ENCODE data around the gene MANEA.
A peak's percentile ranks its signal among the peaks of the same experiment; 100 is the strongest.
"Not testable (repeated sequence)": the region's sequence is repeated elsewhere in the genome, so short reads cannot be mapped to it uniquely, and the experiment has no call there.

MANEA gene, protein sequence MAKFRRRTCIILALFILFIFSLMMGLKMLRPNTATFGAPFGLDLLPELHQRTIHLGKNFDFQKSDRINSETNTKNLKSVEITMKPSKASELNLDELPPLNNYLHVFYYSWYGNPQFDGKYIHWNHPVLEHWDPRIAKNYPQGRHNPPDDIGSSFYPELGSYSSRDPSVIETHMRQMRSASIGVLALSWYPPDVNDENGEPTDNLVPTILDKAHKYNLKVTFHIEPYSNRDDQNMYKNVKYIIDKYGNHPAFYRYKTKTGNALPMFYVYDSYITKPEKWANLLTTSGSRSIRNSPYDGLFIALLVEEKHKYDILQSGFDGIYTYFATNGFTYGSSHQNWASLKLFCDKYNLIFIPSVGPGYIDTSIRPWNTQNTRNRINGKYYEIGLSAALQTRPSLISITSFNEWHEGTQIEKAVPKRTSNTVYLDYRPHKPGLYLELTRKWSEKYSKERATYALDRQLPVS

DNA sequence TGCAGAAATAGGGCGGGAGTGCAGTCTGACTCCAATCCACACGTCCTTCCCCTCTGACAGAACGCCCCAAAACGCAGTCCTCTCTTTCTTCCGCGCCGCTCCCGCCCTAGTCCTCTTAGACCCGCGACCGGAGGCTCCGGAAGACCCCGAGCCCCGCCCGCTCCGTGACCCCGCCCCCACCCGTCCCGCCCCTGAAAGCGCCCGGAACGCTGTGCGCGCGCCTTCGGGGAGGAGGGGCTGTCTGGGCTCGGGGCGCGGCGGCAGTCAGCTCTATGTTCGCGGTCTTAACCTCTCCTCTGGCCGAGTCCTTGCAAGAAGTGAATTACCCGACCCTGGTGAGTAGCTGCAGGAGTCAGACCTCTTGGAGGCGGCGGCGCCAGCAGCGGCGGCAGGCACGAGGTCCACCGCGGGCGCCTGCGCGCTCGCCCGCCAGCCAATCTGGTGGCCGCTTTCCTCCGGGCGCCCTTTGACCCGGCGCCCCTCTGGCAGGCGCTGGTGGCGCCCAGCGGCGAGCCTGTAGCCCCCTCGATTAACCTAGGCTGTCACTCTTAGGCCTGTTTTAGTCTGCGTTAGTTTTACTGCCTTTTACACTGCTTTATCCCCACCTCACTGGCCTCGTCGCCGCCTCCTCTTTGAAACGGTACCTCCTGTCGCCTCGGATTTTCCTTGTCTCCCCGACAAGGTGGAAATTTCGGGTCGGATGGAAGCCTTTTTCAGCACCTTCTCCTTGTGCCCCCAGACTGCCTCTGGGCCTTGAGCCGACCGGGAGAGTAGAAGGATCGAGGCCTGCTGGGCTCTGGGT is at the start of gene MANEA:
Gene MANEA (plus strand): TSS at position 232 of the 802 bp plus-strand sequence. CDS start 8,905 bp downstream, outside the sequence.
- peak; percentile 72 for DNase-seq

GRCh38 chr6:95529762-95530161 is 47.6 kb upstream of the MANEA start:
- no peak for DNase-seq

DNA sequence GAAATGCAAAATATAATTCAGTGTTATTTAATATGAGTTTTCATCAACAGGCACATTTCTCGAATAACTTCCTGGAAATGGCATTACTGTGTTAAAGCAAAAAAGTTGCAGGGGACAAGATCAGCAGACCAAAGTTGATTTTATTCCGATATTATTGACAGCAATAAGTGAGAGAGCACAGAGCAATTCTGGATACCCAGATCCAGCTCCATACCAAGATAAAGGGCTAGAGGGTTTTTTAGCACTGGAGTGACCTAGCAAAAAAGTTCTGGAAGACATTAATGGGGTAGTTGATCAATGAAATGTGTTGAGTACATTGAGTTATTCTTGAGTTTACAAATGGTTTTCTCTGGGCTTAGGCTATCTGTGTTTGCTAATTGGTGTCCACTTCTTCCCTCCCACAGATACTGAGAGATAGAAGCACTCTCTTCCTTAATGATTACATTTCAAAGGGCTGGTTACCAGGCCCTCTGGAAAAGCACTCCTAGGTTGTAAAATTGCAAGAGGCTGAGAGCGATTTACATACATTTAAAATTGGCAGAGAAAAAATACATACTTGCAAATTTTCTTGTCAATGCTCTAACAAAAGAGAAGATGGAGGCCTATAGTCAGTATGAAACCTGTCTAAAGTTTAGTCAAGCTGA is 47.0 kb upstream of the MANEA start:
- DNase-seq: no peak

- DNase-seq: no peak
Measured at GRCh38 chr6:95543798-95544197, 33.5 kb upstream of the MANEA start.

DNA sequence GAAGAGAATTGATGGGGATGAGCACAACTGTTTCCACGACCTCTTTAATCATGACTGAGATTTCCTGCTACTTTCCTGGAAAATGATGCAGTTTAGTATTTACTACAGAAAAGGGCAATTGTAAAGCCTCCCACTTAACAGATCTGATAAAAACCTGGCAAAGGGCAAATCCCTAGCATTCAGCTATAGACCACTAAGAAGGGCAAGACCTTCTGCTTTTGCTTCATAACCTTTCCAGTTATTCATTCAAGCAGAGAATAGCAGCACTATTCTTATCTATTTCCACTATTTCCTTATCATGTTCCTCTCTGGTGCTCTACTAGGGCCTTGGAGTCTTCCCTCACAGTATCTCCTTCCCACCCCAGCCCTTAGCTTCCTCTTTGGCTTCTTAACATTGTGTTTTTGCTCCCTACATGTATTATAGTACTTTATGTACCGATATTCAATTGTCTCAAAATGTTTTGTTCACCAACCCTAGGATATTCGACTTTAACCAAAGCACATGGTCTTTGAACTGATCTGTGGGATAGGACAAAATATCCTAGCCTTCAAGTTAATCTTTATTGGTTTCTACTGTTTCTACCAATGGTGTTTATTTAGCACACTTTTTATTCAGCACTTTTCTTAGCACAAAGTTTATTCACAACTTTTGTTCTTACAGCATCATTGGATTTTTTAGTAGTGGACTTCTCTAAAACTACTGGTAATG is 32.7 kb upstream of the MANEA start:
- DNase-seq: no peak

- peak; percentile 3 for DNase-seq
Measured at GRCh38 chr6:95545226-95545625, 32.1 kb upstream of the MANEA start.

GRCh38 chr6:95545686-95546085 is 31.6 kb upstream of the MANEA start:
- DNase-seq: no peak

- DNase-seq: no peak
Measured at GRCh38 chr6:95546148-95546547, 31.2 kb upstream of the MANEA start.

GRCh38 chr6:95547043-95547442 is 30.3 kb upstream of the MANEA start:
- no peak for DNase-seq

DNA sequence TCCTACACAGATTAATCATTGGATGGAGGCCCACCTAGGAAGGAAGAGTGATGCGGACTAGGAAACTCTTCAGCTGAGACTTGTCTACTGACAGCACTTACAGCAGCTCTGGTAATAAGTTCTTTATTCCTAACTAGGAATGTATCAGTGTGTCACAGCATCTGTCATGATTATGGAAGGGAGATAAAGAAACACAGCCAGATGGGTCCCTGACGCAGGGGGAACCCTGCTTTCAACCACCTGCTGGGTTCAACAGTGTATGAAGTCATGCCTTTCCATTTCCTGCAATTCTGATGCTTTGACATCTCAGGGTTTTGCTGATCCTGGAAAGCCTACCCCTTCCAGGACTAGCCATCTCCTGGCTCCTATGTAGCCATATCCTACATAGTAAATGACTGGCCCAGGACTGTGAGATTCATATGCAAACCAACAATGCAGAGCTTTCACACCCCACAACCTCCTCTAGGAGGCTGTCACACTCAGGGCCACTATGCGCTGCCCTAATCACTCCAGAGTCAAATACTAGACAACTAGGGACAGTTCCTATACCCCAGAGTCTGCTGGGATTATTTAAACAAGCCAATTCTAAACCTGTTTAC is 29.0 kb upstream of the MANEA start:
- DNase-seq: no peak

- DNase-seq: no peak
Measured at GRCh38 chr6:95551678-95552324, 25.5 kb upstream of the MANEA start.

DNA sequence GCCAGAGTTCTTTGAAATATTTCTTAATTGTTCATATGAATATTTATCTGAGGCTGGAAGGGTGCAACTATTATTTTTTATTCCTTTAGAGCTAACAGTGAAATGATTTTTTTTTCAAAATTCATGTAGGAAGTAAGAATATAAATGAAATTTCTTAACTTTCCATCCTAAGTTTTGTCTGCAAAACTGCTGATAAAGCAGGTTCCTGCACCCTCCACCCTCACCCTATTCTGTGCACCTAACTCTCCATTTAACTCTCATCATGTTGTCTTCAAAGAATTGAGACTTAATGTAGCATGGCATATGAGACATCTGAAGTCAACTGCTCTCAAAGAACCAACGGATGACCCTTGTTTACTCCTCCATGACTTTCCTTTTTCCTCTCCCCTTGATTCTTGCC is 23.5 kb upstream of the MANEA start:
- DNase-seq: no peak

GRCh38 chr6:95560956-95561355 is 16.4 kb upstream of the MANEA start:
- DNase-seq: not testable (repeated sequence)

- DNase-seq: no peak
Measured at GRCh38 chr6:95569560-95569959, 7.8 kb upstream of the MANEA start.

DNA sequence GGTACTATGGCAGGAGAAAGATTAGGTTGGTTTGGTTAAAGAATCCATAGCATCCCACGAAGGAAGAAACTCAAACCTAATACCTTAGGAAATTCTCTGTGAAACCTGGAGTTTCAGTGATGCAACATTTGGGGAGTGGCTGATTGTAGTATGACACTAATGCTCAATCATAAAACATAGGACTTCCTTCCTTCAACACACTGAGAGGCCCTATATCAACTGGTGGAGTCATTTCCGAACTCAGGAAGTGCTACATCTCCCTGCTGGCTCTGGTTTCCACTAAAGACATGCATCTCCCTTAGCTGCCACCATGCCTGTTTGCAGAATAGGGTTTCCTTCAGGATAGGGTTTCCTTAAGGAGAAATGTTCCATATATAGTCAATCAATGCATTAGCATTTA is 5.2 kb upstream of the MANEA start:
- no peak for DNase-seq

GRCh38 chr6:95574811-95575210 is 2.5 kb upstream of the MANEA start:
- DNase-seq: no peak

DNA sequence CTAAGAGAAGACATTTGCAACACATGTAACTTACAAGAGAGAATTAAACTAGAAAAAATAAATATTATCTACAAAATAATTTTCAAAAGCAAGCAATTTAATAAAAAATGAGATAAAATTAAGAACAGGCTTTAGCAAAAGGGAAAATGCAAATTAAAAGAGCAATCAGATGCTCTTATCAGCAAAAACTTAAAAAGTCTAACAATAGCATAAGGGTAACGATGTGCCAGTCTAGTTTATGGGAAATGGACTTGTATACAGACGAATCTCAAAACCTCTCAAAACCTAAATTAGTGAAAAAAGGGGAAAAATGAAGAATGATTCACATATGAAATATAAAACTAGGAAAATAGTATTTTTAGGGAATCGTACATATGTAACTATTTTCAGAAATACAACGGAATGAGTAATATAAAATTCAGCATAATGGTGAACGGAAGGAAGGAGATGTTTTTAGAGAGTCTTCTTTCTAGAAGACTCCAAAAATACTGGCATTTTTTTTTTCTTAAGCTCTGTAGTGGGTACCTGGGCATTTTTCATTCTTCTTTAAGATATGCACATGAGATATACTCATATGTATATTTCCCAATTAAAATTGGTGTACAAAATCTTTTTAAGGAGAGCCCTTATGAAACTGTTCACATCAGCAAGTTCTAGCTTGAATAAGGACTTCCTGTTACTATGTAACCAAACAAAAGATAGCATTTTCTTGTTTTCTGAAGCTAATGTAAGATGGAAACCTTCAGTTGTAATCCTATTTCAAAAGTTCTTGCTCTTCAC is 927 bp upstream of the MANEA start:
- peak; percentile 20 for DNase-seq

DNA sequence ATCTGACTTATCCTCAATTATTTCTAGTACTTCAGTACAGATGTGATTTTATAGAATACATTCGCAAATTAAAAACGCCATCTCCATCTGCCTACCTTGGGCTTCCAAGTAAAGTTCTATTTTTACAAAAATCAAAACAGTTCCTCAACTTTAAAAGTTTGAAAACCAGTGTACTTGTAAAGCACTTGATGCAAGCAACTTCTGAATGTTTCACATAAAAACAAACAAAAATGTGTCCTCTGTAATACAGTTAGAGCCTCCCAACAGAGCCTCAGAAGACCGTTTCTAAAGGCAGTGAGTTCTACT is 384 bp upstream of the MANEA start:
- peak; percentile 34 for DNase-seq

- DNase-seq: no peak
Measured at GRCh38 chr6:95578106-95578410, 723 bp downstream of the MANEA start.

- no peak for DNase-seq
Measured at GRCh38 chr6:95581073-95581472, 3.7 kb downstream of the MANEA start.

GRCh38 chr6:95584226-95584625 is 6.9 kb downstream of the MANEA start:
- not testable (repeated sequence) for DNase-seq
